K562 (cell line): Measurements from ENCODE around the gene COL20A1. TPM values are rescaled to one million over a fixed set of nuclear protein-coding genes. Genes with fewer than 3 reads are reported as not detected.

ENCODE experiments used
- ATAC-seq: fragments of 200-7000 bp; cut with Tn5 transposase; 3 replicates; pipeline ENCODE4 v1.9.1; 2020; ENCODE audit warnings: moderate library complexity
- BruUV-seq: library from RNA; stranded (reverse); fragments of 400-500 nt; replicated peaks from 2 replicates; lab custom pipeline; 2021; lab: Mats Ljungman, UMichigan
- CTCF ChIA-PET: fragments of 300-600 bp; formaldehyde crosslinking; extraction: SDS; loops from one replicate; lab custom pipeline; 2021; ENCODE audit warnings: low intra/inter-chr PET ratio; lab: Yijun Ruan, JAX
- POLR2A ChIA-PET: fragments of 300-600, 350-650 bp; sonication (Branson Sonifier 250); formaldehyde crosslinking; extraction: SDS; loops from one replicate; lab custom pipeline; 2021; ENCODE audit warnings: antibody characterized with exemption, inconsistent platforms; lab: Yijun Ruan, JAX
- DNase-seq, 4 experiments: peaks; one replicate each; pipeline versions ENCODE4 v3.0.0 to v3.0.0-alpha.2; 2011 to 2018; ENCODE audit warnings: low spot score in 3 of 4, mixed read lengths in 3 of 4; ENCODE audit errors: extremely low read depth in 1 of 4
- FAIRE-seq: peaks from 2 replicates; lab custom pipeline; 2011; peaks lifted over from hg19 to GRCh38; lab: Jason Lieb, UNC
- H2AFZ ChIP-seq: 2 replicates; pipeline ENCODE4 v1.6.0; 2011; ENCODE audit warnings: low read depth, low read length, control low read depth, inconsistent platforms
- H3K27ac ChIP-seq: fragments of 200-600 bp; 3 replicates; pipeline ENCODE4 v1.8.0; 2011; ENCODE audit warnings: low read depth, mild to moderate bottlenecking, control low read depth, inconsistent platforms, low read length, moderate library complexity, mixed read lengths; ENCODE audit errors: extremely low read depth
- H3K27me3 ChIP-seq, 2 experiments: fragments of 300-600 bp in 1 of 2; 2 replicates in 1 of 2; 3 replicates in 1 of 2; pipeline versions ENCODE4 v1.6.0 to v1.8.0; 2011; ENCODE audit warnings: inconsistent platforms in 2 of 2, low read length in 2 of 2, mild to moderate bottlenecking in 1 of 2, mixed read lengths in 1 of 2, moderate library complexity in 1 of 2; ENCODE audit not compliant: control insufficient read depth in 2 of 2, insufficient read depth in 2 of 2
- H3K36me3 ChIP-seq: fragments of 300-600 bp; 3 replicates; pipeline ENCODE4 v1.8.0; 2011; ENCODE audit warnings: mild to moderate bottlenecking, low read length, inconsistent platforms; ENCODE audit not compliant: control insufficient read depth, insufficient read depth
- H3K4me1 ChIP-seq, 2 experiments: fragments of 200-600 bp in 1 of 2; replicated peaks in 1 of 2; 2 replicates in 1 of 2; 3 replicates in 1 of 2; pipeline versions ENCODE4 v1.5.1 to v1.8.0; 2011; ENCODE audit warnings: inconsistent platforms in 2 of 2, low read length in 2 of 2, mild to moderate bottlenecking in 1 of 2, mixed read lengths in 1 of 2, moderate library complexity in 1 of 2; ENCODE audit not compliant: control insufficient read depth in 2 of 2, insufficient read depth in 2 of 2
- H3K4me2 ChIP-seq: 2 replicates; pipeline ENCODE4 v1.6.1; 2011; ENCODE audit warnings: low read length, control low read depth, inconsistent platforms, mixed read lengths; ENCODE audit not compliant: insufficient read depth
- H3K4me3 ChIP-seq: fragments of 200-600 bp; sonication (generic), shearing (Covaris generic); 2 replicates; pipeline ENCODE4 v1.5.1; 2016; ENCODE audit warnings: control low read depth, inconsistent platforms
- H3K79me2 ChIP-seq: fragments of 200-600 bp; 3 replicates; pipeline ENCODE4 v1.8.0; 2011; ENCODE audit warnings: low read length, inconsistent platforms; ENCODE audit not compliant: control insufficient read depth, insufficient read depth
- H3K9ac ChIP-seq, 2 experiments: 2 replicates each; pipeline versions ENCODE4 v1.6.0 to v1.6.1; 2011; ENCODE audit warnings: low read depth in 2 of 2, low read length in 2 of 2, control low read depth in 1 of 2, inconsistent platforms in 1 of 2, mild to moderate bottlenecking in 1 of 2, mixed read lengths in 1 of 2; ENCODE audit not compliant: insufficient read depth in 1 of 2
- H3K9me1 ChIP-seq: one replicate; pipeline ENCODE4 v1.6.0; 2011; ENCODE audit warnings: inconsistent platforms, mild to moderate bottlenecking, low read length, moderate library complexity; ENCODE audit not compliant: control insufficient read depth, insufficient read depth
- H3K9me3 ChIP-seq: replicated peaks from 2 replicates; pipeline ENCODE4 v1.5.1; 2011; ENCODE audit warnings: low read depth, low read length, inconsistent platforms; ENCODE audit not compliant: control insufficient read depth, insufficient read depth
- H4K20me1 ChIP-seq: replicated peaks from 2 replicates; pipeline ENCODE4 v1.6.1; 2011; ENCODE audit warnings: low read length, inconsistent platforms, mixed read lengths; ENCODE audit not compliant: control insufficient read depth, insufficient read depth
- SUPT5H ChIP-seq: fragments of 450-650 bp; IDR thresholded peaks from 2 replicates; pipeline ENCODE4 v1.6.1; 2016
- WGBS: fragments of 100-300 bp; shearing (Covaris generic); methylation state at CpG from one replicate; pipeline ENCODE4 v1.1.6; 2016; ENCODE audit warnings: low coverage, mixed read lengths; ENCODE audit not compliant: insufficient coverage; ENCODE audit errors: missing lambda C conversion rate; 5-methylcytosine and 5-hydroxymethylcytosine counted together
- in situ Hi-C: fragments of 300-500 bp; cut with MboI; formaldehyde crosslinking; loops from 4 replicates; pipeline ENCODE4 v1.15.0; 2018; ENCODE audit warnings: inconsistent platforms, mixed read lengths
- intact Hi-C: fragments of 100-400 bp; cut with micrococcal nuclease; formaldehyde crosslinking; loops from 2 replicates; pipeline ENCODE4 v1.14.2; 2022
- polyA plus RNA-seq, 8 experiments: library from polyadenylated mRNA; depleted of rRNA in 4 of 8; stranded (reverse) in 5 of 8; unstranded in 3 of 8; fragments of >200 nt; fragmentation: Nextera tagmentation in 2 of 8; fragmentation: Illumina TruSeq in 1 of 8; extraction: Ambion mirVana in 2 of 8; extraction: Trizol in 1 of 8; gene quantifications; 2 replicates each; pipeline versions ENCODE4 v1.2.1 to v1.2.3, GENCODE V29; 2011 to 2014; ENCODE audit warnings: inconsistent platforms in 1 of 8, missing spikeins in 1 of 8
- total RNA-seq, 7 experiments: library from RNA; depleted of rRNA in 6 of 7; stranded (reverse); fragments of >200 nt in 6 of 7; fragmentation: Illumina TruSeq in 2 of 7; extraction: Trizol in 2 of 7; gene quantifications; 2 replicates each; pipeline versions ENCODE4 v1.2.1 to v1.2.3, GENCODE V29; 2011 to 2021; ENCODE audit warnings: low replicate concordance in 1 of 7
- TF ChIP-seq, protein P1 (sequence below): fragments of 450-650 bp; formaldehyde crosslinking; IDR thresholded peaks from 2 replicates; pipeline ENCODE4 v1.4.0; 2022; ENCODE audit warnings: mild to moderate bottlenecking, moderate library complexity
- TF ChIP-seq, protein P2 (sequence below), 2 experiments: fragments of 200-800 bp in 1 of 2; sonication (Bioruptor generic) in 1 of 2; sonication (generic) in 1 of 2; formaldehyde crosslinking in 1 of 2; IDR thresholded peaks in 1 of 2; conservative IDR thresholded peaks in 1 of 2; 2 replicates each; pipeline versions ENCODE4 v1.5.0 to v1.6.1; 2016 to 2020; ENCODE audit warnings: missing compliant biosample characterization in 1 of 2, missing genetic modification characterization in 1 of 2, missing genetic modification reagents in 1 of 2

COL20A1 gene
- total and polyA plus RNA-seq, 9 of the 15 experiments (the other 6 are each of a cell fraction or from before 2014, with no cell fraction given), result not detected

DNA sequence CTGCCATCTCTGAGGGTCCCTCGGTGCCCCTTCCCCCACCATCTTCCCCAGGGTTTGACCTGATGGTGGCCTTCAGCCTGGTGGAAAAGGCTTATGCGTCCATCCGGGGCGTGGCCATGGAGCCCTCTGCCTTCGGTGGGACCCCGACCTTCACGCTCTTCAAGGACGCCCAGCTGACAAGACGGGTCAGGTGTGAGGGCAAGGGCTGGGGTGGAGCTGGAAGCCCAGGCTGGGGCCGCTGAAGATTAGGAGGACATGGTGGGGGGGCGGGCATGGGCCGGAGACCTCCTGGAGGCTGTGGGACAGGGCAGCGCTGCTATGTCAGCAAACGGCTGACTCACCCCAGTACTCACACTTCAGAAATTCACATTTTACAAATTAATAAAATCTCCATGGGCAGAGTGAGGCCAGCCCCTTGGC, 23.5 kb downstream of the COL20A1 start:
- CTCF ChIA-PET, result interaction anchor here (0.6 kb wide), 1 partner anchor 9 kb away, joined by 3 read pairs; no protein-coding TSS in a partner anchor

More for the DNA sequence above, 23.5 kb downstream of the COL20A1 start:
- no peaks in the 10 kb centered on the region for H3K9me1 ChIP-seq
- intact Hi-C loops (no loop called here), in situ Hi-C loops (no loop called here)
- H3K36me3 ChIP-seq, result no peaks in the 10 kb centered on the region
- peaks cover 0 to 46% of the 10 kb centered on the region in 2 experiments; a peak in 2 of 5 replicates for H3K4me1 ChIP-seq
- H3K27me3 ChIP-seq, result peaks cover 4 to 61% of the 10 kb centered on the region in 2 experiments; a peak in 3 of 5 replicates
- TF ChIP-seq SUPT5H, result no peak
- TF ChIP-seq, protein P1, sequence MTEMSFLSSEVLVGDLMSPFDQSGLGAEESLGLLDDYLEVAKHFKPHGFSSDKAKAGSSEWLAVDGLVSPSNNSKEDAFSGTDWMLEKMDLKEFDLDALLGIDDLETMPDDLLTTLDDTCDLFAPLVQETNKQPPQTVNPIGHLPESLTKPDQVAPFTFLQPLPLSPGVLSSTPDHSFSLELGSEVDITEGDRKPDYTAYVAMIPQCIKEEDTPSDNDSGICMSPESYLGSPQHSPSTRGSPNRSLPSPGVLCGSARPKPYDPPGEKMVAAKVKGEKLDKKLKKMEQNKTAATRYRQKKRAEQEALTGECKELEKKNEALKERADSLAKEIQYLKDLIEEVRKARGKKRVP (CRISPR knock-in tag), result no peak
- TF ChIP-seq, protein P2, sequence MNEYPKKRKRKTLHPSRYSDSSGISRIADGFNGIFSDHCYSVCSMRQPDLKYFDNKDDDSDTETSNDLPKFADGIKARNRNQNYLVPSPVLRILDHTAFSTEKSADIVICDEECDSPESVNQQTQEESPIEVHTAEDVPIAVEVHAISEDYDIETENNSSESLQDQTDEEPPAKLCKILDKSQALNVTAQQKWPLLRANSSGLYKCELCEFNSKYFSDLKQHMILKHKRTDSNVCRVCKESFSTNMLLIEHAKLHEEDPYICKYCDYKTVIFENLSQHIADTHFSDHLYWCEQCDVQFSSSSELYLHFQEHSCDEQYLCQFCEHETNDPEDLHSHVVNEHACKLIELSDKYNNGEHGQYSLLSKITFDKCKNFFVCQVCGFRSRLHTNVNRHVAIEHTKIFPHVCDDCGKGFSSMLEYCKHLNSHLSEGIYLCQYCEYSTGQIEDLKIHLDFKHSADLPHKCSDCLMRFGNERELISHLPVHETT (CRISPR knock-in tag; conservative IDR thresholded peaks at IDR 0.05 in 1 of 2, IDR thresholded peaks at IDR 0.05 in 1 of 2), result no peak
- POLR2A ChIA-PET, result interaction anchor here (0.6 to 1.1 kb wide), 3 partner anchors 14 to 177 kb away, joined by 3 to 5 read pairs (median 4); no protein-coding TSS in a partner anchor
- no peak for FAIRE-seq
- 3% methylated on average over 10 of the region's 14 CpGs for WGBS
- no peak overlapping the region for H3K27ac ChIP-seq
- H3K79me2 ChIP-seq, result no peaks in the 10 kb centered on the region
- DNase-seq, result no peak
- no peak overlapping the region for H3K4me3 ChIP-seq
- no peak overlapping the region for H3K9ac ChIP-seq
- peaks cover 5% of the 10 kb centered on the region; the same call in 1 of the 2 replicates for H4K20me1 ChIP-seq
- no peaks in the 10 kb centered on the region for H3K9me3 ChIP-seq
- ATAC-seq, result no peak
- H2AFZ ChIP-seq, result no peak overlapping the region
- no TSS peak for BruUV-seq
- H3K4me2 ChIP-seq, result no peak overlapping the region
